Rectal smooth muscle tissue (tissue), 1 donor: ENCODE data around the gene TAS1R1.
A peak's percentile ranks its signal among the peaks of the same experiment; 100 is the strongest.

Experiments used
- H3K27ac ChIP-seq: one replicate; pipeline ENCODE4 v1.7.0; 2013; ENCODE audit warnings: low read depth, low read length, inconsistent platforms
- H3K27me3 ChIP-seq: one replicate; pipeline ENCODE4 v1.7.0; 2013; ENCODE audit warnings: low read length; ENCODE audit not compliant: control insufficient read depth, insufficient read depth
- H3K36me3 ChIP-seq: one replicate; pipeline ENCODE4 v1.7.0; 2013; ENCODE audit warnings: low read length; ENCODE audit not compliant: control insufficient read depth, insufficient read depth
- H3K4me1 ChIP-seq: one replicate; pipeline ENCODE4 v1.7.0; 2013; ENCODE audit warnings: low read length; ENCODE audit not compliant: control insufficient read depth, insufficient read depth
- H3K4me3 ChIP-seq: one replicate; pipeline ENCODE4 v1.7.0; 2013; ENCODE audit warnings: low read length
- H3K9ac ChIP-seq: one replicate; pipeline ENCODE4 v1.7.0; 2013; ENCODE audit warnings: low read length

The TAS1R1 gene

GRCh38 chr1:6554907-6555778 is at the start of gene TAS1R1:
TAS1R1 (plus strand) TSS chr1:6555307; CDS start chr1:6555374, 67 bp downstream.
- Histone ChIP-seq H3K4me3 (peak within 1 kb of the TSS; percentile 88), H3K4me1 (peaks cover 12% of the 10 kb centered on the region), H3K27me3 (no peaks in the 10 kb centered on the region), H3K36me3 (no peaks in the 10 kb centered on the region), H3K9ac (peak within 1 kb of the TSS; percentile 60), H3K27ac (peak within 1 kb of the TSS; percentile 69)

- no peak overlapping the region for H3K4me3 ChIP-seq
- H3K9ac ChIP-seq: no peak overlapping the region
- no peaks in the 10 kb centered on the region for H3K36me3 ChIP-seq
- H3K27me3 ChIP-seq: peaks cover 2% of the 10 kb centered on the region
- no peak overlapping the region for H3K27ac ChIP-seq
- H3K4me1 ChIP-seq: no peaks in the 10 kb centered on the region
Observed at GRCh38 chr1:6505367-6506209, 49.5 kb upstream of the TAS1R1 start.

GRCh38 chr1:6506210-6507036 is 48.7 kb upstream of the TAS1R1 start:
- Histone ChIP-seq H3K4me3 (no peak overlapping the region), H3K27me3 (no peaks in the 10 kb centered on the region), H3K27ac (no peak overlapping the region), H3K4me1 (no peaks in the 10 kb centered on the region), H3K9ac (no peak overlapping the region), H3K36me3 (no peaks in the 10 kb centered on the region)

- Histone ChIP-seq H3K27me3 (no peaks in the 10 kb centered on the region), H3K4me3 (no peak overlapping the region), H3K4me1 (no peaks in the 10 kb centered on the region), H3K27ac (no peak overlapping the region), H3K9ac (no peak overlapping the region), H3K36me3 (no peaks in the 10 kb centered on the region)
Observed at GRCh38 chr1:6507037-6507428, 48.1 kb upstream of the TAS1R1 start.

GRCh38 chr1:6507461-6507911 is 47.6 kb upstream of the TAS1R1 start:
- Histone ChIP-seq H3K27ac (no peak overlapping the region), H3K4me3 (no peak overlapping the region), H3K27me3 (no peaks in the 10 kb centered on the region), H3K36me3 (no peaks in the 10 kb centered on the region), H3K9ac (no peak overlapping the region), H3K4me1 (no peaks in the 10 kb centered on the region)

GRCh38 chr1:6508154-6508815 is 46.8 kb upstream of the TAS1R1 start:
- Histone ChIP-seq H3K9ac (no peak overlapping the region), H3K27me3 (no peaks in the 10 kb centered on the region), H3K4me3 (no peak overlapping the region), H3K4me1 (no peaks in the 10 kb centered on the region), H3K27ac (no peak overlapping the region), H3K36me3 (no peaks in the 10 kb centered on the region)

GRCh38 chr1:6508816-6509189 is 46.3 kb upstream of the TAS1R1 start:
- Histone ChIP-seq H3K9ac (no peak overlapping the region), H3K4me1 (no peaks in the 10 kb centered on the region), H3K27me3 (no peaks in the 10 kb centered on the region), H3K36me3 (no peaks in the 10 kb centered on the region), H3K4me3 (no peak overlapping the region), H3K27ac (no peak overlapping the region)

GRCh38 chr1:6509220-6509918 is 45.7 kb upstream of the TAS1R1 start:
- no peaks in the 10 kb centered on the region for H3K4me1 ChIP-seq
- H3K36me3 ChIP-seq: no peaks in the 10 kb centered on the region
- H3K9ac ChIP-seq: no peak overlapping the region
- no peak overlapping the region for H3K4me3 ChIP-seq
- H3K27ac ChIP-seq: no peak overlapping the region
- H3K27me3 ChIP-seq: no peaks in the 10 kb centered on the region

DNA sequence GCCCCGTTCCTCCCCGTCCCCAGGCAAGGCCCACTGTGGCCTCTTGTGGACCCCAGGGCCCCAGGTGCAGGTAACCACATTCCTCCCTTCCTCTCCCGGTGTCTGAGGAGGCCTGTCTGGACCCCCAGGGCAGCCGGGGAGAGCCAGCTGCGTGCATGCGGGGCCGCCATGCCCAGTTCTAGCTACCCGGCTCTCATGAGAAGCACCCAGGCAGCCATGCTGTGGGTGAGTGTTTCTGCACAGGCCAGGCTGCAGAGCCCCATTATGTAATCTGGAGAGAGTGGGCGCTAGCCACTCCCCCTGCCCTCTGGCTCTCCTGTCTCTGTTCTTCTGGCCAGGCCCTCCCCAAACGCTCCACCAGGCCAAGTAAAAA is 45.2 kb upstream of the TAS1R1 start:
- Histone ChIP-seq H3K4me3 (no peak overlapping the region), H3K4me1 (no peaks in the 10 kb centered on the region)

DNA sequence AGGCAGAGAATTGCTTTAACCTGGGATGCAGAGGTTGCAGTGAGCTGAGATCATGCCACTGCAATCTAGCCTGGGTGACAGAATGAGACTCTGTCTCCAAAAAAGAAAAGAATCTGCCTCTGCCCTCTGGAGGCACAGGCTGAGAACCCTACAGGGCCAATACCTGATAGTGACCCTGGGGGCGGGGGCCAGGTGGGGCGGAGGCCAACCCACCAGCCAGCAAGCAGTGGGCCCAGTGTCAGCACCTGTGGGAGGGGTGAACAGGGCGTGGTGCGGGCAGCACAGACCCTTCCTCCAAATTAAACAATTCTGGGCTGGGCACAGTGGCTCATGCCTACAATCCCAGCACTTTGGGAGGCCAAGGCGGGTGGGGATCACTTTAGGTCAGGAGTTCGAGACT is 44.6 kb upstream of the TAS1R1 start:
- H3K27ac ChIP-seq: no peak overlapping the region
- H3K4me1 ChIP-seq: no peaks in the 10 kb centered on the region
- no peak overlapping the region for H3K4me3 ChIP-seq
- no peaks in the 10 kb centered on the region for H3K27me3 ChIP-seq
- H3K36me3 ChIP-seq: no peaks in the 10 kb centered on the region
- H3K9ac ChIP-seq: no peak overlapping the region

More for the DNA sequence above, 45.2 kb upstream of the TAS1R1 start:
- H3K27ac ChIP-seq: no peak overlapping the region
- H3K9ac ChIP-seq: no peak overlapping the region
- no peaks in the 10 kb centered on the region for H3K36me3 ChIP-seq
- H3K27me3 ChIP-seq: no peaks in the 10 kb centered on the region

GRCh38 chr1:6511056-6511455 is 44.1 kb upstream of the TAS1R1 start:
- Histone ChIP-seq H3K4me3 (no peak overlapping the region), H3K4me1 (no peaks in the 10 kb centered on the region), H3K27ac (no peak overlapping the region), H3K36me3 (no peaks in the 10 kb centered on the region), H3K27me3 (no peaks in the 10 kb centered on the region), H3K9ac (no peak overlapping the region)
